ENCODE data around the gene SERPING1.

SERPING1 gene

DNA sequence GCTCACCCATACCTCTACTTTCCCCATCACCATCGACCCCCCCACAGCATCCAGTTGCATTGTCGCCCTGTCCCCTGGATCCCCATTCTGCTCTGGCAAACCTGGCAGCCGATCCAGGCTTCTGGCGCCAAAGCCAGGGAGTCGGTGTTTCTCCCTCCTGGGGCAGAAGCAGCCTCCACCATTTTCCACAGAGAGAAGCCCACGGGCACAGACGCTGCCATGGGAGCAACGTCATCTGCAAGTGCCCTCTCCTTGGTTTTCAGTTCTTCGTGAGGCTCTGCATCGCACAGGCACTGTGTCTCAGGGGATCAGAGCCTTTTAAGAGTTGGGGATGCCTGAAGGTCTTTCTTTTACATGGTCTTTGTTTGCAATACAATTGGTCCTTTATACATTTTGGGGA lies 49.9 kb downstream of the SERPING1 start:
- H3K9me3 ChIP-seq = no peaks in the 10 kb centered on the region
- H3K27me3 ChIP-seq = peaks cover 95% of the 10 kb centered on the region
- no peak overlapping the region for H3K27ac ChIP-seq
- H3K36me3 ChIP-seq = no peaks in the 10 kb centered on the region
- TF ChIP-seq, protein P1, sequence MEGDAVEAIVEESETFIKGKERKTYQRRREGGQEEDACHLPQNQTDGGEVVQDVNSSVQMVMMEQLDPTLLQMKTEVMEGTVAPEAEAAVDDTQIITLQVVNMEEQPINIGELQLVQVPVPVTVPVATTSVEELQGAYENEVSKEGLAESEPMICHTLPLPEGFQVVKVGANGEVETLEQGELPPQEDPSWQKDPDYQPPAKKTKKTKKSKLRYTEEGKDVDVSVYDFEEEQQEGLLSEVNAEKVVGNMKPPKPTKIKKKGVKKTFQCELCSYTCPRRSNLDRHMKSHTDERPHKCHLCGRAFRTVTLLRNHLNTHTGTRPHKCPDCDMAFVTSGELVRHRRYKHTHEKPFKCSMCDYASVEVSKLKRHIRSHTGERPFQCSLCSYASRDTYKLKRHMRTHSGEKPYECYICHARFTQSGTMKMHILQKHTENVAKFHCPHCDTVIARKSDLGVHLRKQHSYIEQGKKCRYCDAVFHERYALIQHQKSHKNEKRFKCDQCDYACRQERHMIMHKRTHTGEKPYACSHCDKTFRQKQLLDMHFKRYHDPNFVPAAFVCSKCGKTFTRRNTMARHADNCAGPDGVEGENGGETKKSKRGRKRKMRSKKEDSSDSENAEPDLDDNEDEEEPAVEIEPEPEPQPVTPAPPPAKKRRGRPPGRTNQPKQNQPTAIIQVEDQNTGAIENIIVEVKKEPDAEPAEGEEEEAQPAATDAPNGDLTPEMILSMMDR (IDR thresholded peaks at IDR 0.05) = no peak
- peaks cover 3 to 5% of the 10 kb centered on the region in 2 experiments for H3K4me1 ChIP-seq (ENCODE audit: control insufficient read depth in 1 of 2, insufficient read depth in 1 of 2, low read depth in 1 of 2, low read length in 1 of 2)
- no peak overlapping the region for H3K4me3 ChIP-seq (ENCODE audit: low read depth in 1 of 2, low read length in 1 of 2)

DNA sequence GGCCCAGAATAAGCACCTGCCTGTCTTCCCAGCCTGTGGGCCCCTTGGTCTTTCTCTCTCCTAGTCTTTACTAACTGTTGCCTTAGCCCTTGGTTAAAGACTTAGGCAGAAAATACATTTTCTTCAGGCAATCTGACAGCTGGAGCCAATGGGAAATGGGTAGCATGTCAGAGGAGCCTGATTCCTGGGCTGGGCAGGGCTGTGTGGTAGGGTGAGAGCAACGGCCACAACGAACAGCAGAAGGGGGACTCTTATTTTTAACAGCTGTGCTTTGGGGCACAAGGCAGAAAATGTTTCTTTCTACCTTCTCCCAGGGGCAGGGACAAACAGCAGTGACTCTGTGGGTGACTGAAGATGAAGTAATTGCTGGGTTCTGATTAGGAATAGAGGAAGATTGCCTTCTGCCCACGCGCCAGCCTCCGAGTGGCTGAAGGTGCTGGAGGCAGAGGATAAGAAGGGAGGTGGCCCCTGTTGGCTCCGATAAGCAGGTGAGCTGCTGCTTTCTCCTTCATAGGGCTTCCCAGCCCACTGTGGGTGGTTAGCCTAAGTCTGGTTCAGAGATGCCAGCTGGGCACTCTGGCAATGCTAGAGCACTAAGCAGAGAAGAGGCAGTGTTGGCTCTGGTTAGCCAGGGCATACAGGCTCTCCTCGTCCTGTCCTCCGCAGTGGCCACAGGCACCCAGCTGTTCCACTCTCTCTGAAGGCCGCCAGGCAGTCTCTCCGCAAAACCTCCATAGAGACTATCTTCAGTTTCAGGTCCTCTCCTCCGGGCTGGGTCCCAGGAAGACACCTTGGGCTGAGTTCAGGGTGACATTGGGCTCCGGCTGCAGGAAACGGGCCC lies 50.7 kb downstream of the SERPING1 start:
- Histone ChIP-seq H3K36me3 (no peaks in the 10 kb centered on the region), H3K9me3 (no peaks in the 10 kb centered on the region), H3K4me1 (ENCODE audit: control insufficient read depth in 1 of 2, insufficient read depth in 1 of 2, low read depth in 1 of 2, low read length in 1 of 2) (peaks cover 11 to 13% of the 10 kb centered on the region in 2 experiments), H3K4me3 (ENCODE audit: low read depth in 1 of 2, low read length in 1 of 2) (no peak overlapping the region), H3K27me3 (peaks cover 92% of the 10 kb centered on the region), H3K27ac (no peak overlapping the region)
- TF ChIP-seq, protein P1 (IDR thresholded peaks at IDR 0.05) = no peak

DNA sequence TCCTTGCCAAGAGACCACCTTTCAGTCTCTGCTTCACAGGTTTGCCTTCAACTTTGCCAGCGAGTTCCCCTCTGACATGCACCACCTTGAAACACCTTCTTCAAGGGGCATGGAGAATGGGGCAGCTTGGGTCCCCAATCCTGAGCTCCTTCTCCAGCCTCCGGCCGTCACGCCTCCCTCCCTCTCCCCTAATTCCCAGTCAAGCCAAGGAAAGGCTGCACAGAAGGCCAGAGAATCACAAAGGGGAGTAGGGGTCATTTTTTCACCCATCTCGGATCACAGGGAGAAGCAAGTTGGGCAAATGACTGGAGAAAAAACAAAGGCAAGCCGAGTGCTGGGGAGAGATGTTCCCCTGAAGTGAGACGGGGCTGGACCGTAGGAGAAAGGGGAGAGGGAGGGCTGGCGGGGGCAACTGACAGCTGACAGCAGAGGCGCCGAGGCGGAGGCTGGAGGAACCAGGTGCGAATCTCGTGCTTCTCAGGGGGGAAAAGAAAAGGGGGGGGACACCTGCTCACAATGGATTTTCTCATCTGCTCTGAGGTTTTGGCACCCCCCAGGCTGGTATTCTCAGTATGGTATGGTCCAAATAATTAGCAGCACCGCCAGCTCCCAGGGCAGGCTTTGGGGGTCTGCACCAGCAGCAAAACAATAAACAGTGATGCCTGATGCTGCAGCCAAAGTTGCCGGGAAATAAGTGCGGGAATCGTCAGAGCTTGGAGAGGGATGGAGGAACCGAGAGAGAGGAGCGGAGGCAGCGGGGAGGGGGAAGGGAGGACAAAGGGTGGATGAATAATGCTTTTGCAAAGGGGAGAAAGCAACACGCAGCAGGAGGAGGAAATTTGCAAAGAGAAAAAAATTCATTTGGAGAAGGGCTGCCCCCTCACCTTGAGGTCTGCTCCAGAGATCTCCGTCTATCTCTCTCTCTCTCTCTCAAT lies 51.6 kb downstream of the SERPING1 start:
- Histone ChIP-seq H3K9me3 (no peaks in the 10 kb centered on the region), H3K27ac (no peak overlapping the region), H3K36me3 (no peaks in the 10 kb centered on the region), H3K4me3 (ENCODE audit: low read depth in 1 of 2, low read length in 1 of 2) (no peak overlapping the region), H3K27me3 (peaks cover 83% of the 10 kb centered on the region), H3K4me1 (ENCODE audit: control insufficient read depth in 1 of 2, insufficient read depth in 1 of 2, low read depth in 1 of 2, low read length in 1 of 2) (peaks cover 15 to 19% of the 10 kb centered on the region in 2 experiments)
- TF ChIP-seq, protein P1 (IDR thresholded peaks at IDR 0.05) = no peak

DNA sequence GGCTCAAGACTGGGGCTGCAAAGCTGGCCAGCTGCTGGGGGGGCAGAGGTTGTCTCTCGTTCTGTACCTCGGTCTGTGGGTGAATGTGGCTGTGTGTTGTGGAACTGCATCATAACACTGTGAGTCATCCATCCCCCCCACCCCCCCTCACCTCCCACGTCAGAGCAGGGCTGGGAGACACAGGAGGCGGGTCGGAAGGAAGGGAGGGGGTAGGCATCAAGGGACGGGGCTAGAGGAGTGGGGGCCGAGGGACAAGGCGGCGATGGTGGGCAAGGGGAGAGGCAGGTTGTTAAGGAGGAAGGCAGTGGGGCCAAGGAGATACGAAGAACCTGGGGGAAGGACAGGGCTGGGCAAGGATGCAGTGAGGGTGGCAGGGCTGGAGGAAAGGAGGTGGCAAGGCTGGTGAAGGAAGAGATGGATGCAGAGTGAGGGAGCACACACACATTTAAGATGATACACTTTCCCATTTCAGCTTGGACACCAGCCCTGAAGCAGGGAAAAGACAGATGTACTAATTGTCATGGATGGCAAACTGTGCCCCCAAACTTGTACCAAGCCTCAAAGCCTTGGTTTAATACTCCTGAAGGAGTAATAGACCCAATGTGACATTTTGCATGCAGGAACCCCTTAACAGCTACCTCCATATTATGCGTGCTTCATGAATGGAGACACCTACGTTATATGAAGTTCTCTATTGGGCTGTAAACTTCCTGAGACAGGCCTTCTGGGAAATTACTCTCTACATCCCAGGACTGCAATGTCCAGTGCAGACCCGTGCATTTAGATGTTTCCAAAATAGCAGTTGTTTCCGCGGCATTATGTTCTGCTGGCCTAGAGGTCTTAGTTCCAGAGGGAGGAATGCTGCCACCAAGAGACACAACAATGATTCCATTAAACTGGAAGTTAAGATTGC lies 52.6 kb downstream of the SERPING1 start, which contains the start of gene YPEL4:
YPEL4 (minus strand) TSS at position 87 of the 913 bp plus-strand sequence. CDS start 2,805 bp downstream, outside the sequence.
- Histone ChIP-seq H3K27me3 (peaks cover 73% of the 10 kb centered on the region), H3K4me1 (ENCODE audit: control insufficient read depth in 1 of 2, insufficient read depth in 1 of 2, low read depth in 1 of 2, low read length in 1 of 2) (peaks cover 15 to 19% of the 10 kb centered on the region in 2 experiments), H3K4me3 (ENCODE audit: low read depth in 1 of 2, low read length in 1 of 2) (no peak within 1 kb of the TSS), H3K9me3 (no peaks in the 10 kb centered on the region), H3K36me3 (no peaks in the 10 kb centered on the region), H3K27ac (no peak within 1 kb of the TSS)
- TF ChIP-seq, protein P1 (IDR thresholded peaks at IDR 0.05) = no peak

GRCh38 chr11:57650739-57651090 lies 53.2 kb downstream of the SERPING1 start:
- TF ChIP-seq, protein P1 (IDR thresholded peaks at IDR 0.05) = no peak
- H3K27ac ChIP-seq = no peak overlapping the region

More at GRCh38 chr11:57650739-57651090, 53.2 kb downstream of the SERPING1 start:
- Histone ChIP-seq H3K4me3 (ENCODE audit: low read depth in 1 of 2, low read length in 1 of 2) (no peak overlapping the region), H3K4me1 (ENCODE audit: control insufficient read depth in 1 of 2, insufficient read depth in 1 of 2, low read depth in 1 of 2, low read length in 1 of 2) (peaks cover 15 to 19% of the 10 kb centered on the region in 2 experiments), H3K27me3 (peaks cover 67% of the 10 kb centered on the region), H3K36me3 (no peaks in the 10 kb centered on the region), H3K9me3 (no peaks in the 10 kb centered on the region)

Data from neutrophil (primary cell).